Stimulated activated CD8-positive, alpha-beta memory T cell treated with anti-CD3 and anti-CD28 coated beads, Interleukin-4, amount 100 ng/mL, for 4 hours (primary cell): ENCODE data around the gene GAS6.

Source experiments
- DNase-seq, 2 donors: peaks; one replicate each; pipeline ENCODE4 v3.0.0-alpha.2; 2020; ENCODE audit warnings: low read depth in 2 of 2, low spot score in 1 of 2

The GAS6 gene

DNA sequence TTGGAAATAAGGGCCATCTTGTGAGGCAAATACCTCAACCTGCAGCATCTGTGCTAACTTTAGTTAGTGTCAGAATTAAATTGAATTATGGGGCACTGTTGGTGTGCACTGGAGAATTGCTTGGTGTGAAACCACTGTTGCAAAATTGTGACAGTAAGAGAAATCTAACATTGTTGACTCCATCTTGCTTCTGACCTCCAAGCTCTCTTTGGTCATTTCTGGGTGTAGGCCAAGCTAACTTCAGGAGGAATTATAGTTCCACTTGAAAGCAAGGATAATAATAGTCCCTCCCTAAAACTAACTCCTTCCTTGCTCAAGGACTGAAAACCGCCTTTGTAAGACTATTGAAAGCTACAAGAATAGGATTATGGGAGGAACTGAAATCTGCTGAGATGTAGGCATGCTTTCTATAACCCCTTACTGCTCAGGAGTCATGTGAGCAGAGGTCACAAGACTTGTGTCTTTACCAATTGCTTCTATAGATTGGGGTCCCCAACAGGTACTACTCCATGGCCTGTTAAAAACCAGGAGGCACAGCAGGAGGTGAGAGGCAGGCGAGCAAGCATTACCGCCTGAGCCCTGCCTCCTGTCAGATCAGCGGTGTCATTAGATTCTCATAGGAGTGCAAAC lies 24.9 kb upstream of the GAS6 start:
- DNase-seq, result no peak

DNA sequence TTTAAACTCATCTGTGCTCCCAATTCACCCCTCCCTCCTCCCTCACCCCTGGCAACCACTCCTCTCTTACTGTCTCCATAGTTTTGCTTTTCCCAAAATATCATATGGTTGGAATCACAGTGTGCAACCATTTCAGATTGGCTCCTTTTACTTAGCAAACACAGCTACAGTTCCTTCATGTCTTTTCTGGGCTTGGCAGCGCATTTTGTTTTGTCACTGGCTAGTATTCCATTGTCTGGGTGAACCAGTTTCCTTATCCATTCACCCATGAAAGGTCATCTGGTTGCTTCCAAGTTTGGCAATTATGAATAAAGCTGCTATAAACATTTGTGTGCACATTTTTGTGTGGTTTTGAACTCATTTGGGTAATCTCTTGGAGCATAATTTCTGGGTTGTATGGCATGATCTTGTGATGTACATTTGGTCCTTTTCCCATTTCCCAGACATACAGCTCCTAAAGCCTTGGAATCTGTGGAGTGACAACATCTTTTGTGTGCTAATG lies 23.9 kb upstream of the GAS6 start:
- no peak for DNase-seq

DNA sequence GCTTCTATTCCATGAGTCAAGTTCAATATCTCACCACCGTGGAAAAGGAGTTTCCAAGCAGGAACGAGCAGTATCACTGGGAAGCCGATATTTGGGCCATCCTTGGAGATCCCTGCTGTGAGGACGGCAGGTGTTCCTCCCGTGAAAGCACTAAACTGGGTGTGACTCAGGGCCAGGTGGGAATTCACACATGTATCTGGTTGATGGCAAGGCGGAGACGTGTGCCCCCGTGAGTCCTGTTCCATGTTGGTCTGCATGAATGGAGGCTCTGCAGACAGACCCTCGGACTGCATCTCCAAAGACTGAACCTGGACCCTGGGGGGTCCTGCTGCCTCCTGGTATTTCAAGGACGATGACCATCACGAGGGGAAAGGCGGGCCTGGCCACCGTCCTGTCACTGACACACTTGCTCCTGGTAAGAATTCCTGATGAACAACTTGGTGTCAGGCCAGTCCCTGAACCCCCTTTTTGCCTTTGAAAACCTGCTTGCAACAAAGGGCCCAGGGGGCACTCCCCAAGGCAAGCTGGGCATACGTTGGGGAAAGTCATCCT lies 22.8 kb upstream of the GAS6 start:
- DNase-seq, result no peak

DNA sequence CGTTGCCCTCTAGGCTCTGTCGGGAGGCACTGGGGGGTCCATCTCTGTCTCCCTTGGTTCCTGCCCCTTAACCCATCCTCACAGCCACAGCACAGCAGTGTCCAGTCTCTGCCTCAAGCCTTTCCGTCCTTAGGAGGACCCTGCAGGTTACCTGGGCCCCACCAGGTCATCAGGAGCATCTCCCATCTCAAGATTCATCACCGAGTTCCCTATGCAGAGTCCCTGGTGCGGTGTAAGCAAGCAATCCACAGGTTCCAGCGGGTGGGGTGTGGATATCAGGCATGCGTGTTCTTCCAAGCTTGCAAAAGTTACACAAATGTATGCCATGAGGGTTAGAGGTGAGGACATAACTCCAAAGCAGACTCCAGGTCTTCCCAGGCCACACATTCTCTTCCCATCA lies 20.9 kb upstream of the GAS6 start:
- no peak for DNase-seq

GRCh38 chr13:113883921-113884804 lies 20.3 kb upstream of the GAS6 start:
- DNase-seq, result no peak

- DNase-seq, result no peak
These were observed 19.5 kb upstream of the GAS6 start for GRCh38 chr13:113883314-113883811.

- DNase-seq, result no peak
These were observed 18.8 kb upstream of the GAS6 start for GRCh38 chr13:113882716-113883115.

DNA sequence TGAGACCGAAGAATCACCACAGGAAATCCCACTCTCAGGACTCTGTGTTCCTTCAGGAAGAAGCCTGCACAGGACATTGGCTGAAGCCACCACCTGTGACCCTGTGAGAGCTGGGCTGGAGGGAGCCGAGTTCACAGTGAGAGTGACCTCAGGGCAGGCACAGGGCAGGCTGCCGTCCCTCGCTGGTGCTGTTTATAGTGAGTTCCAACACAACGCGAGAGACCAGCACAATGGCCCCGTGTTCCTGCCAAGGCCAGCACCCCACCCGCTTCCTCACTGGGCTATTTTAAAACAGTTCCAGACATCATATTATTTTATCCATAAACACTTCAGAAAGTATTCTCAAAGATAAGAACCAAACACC lies 18.4 kb upstream of the GAS6 start:
- DNase-seq, result no peak

GRCh38 chr13:113881614-113882266 lies 17.9 kb upstream of the GAS6 start:
- DNase-seq, result no peak

DNA sequence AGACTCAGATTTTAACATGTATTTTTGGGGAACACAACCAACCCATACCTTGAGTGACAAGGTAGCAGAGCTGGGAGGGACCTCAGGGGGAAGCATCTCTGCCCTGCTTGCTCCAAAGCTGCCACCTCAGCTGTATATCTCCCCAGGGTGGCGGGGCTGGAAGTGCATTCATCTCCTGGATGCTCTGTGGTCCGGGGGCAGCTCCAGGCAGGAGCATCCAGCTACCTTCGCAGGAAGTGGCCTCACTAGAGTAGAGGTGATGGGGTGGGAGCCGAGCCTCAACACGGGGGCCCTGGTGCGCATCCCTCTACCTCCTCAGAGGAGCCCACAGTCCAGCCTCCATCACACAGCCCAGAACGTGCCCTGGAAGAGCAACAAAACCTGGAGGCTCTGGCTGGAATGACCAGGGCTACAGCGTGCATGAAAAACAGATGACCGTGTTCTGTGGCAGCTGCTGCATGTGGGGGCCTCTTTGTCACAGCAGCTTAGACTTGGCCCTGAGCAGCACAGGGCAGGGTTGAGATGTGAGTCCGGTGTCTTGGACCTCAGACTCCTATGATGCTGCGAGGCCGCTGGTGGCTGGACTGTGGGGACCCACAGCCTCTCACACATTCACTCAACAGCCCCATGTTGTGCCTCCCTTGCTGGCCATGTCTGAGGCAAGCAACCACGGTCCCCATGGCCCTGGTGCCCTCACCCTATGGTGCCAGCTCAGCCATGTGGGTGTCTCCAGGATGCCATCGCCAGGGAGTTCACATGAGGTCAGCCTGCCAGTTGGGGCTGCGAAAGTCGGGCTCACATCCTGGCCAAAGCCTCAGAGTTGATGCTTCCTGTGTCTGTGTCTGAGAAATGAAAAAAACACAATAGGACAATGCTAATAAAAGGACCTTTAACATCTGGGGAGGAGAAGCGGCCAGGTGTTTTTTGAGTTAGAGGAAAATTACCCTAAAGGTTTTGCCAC lies 17.1 kb upstream of the GAS6 start:
- no peak for DNase-seq

GRCh38 chr13:113879494-113880360 lies 15.9 kb upstream of the GAS6 start:
- no peak for DNase-seq

GRCh38 chr13:113879017-113879416 lies 15.1 kb upstream of the GAS6 start:
- no peak for DNase-seq

- no peak for DNase-seq
These were observed 13.5 kb upstream of the GAS6 start for GRCh38 chr13:113877149-113877990.

GRCh38 chr13:113876346-113877148 lies 12.7 kb upstream of the GAS6 start:
- no peak for DNase-seq

GRCh38 chr13:113875837-113876281 lies 12.0 kb upstream of the GAS6 start:
- no peak for DNase-seq

- no peak for DNase-seq
These were observed 11.5 kb upstream of the GAS6 start for GRCh38 chr13:113875429-113875815.

DNA sequence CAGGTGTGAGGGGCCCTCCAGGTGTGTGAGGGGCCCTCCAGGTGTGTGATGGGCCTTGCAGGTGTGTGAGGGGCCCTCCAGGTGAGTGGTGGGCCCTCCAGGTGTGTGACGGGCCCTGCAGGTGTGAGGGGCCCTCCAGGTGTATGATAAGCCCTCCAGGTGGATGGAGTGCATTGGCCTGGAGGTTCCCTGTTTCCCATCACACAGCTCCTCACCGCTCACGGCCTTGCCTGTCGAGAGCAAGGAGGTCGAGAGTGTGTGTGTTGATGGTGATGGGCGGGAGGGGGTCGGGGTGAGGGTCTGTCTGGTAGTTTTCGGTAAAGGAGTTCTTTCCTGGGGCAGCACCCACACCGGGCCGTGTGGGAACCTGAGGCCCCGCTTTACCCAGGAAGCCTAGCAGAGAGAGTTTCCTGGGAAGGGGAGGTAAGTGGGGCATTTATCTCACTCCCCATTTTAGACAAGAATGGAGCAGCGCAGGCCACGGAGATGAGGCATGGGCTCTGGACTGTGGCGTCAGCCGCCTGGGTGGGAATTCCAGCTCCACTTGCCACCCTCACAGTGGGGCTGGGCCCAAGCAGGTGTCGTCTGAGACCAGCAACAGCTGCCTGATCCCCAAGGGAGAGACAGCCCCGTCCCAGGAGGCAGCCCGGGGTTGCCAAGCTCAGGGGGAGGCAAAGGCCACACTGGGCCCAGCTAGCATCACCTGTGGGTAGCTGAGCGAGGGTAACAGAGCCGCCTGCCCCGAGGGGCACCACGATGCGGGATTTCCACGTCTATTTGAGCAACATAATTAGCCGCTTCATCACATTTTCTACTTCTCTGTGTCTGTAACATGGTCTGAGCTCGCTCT lies 10.9 kb upstream of the GAS6 start:
- no peak for DNase-seq
